ENCODE measurements around the gene PITHD1.

The PITHD1 gene

DNA sequence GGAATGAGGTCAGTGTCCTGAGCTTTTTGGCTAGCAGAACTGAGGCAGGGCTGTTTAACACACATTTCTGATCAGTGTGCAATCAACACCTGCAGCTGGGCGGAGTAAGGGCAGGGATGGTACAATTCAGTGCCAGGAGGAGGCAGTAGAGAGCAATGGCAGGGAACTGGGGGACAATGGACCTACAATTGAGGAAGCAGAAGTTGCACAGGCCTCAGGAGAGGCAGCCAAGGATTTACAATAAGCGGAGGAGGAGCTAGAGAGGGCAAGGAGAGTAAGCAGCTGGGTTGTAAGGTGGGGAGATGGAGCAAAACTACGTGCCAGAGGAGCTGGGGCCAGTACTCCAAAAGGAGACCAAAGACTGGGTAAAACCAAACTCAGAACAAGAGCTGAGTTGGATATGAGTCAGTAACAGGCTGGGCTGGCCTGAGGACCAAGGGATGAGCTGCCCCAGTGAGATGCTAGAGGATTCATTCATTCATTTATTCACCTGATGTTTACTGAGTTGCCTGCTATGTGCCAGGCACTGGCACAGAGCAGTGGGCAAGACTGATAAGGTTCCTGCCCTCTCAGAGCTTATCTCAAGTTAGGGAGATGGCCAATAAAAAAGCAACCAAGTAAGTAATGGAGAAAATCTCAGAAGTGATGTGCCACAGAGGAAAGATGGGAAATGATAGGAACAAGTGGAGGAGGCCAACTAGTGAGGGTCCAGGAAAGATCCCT, 32.8 kb downstream of the PITHD1 start:
- Histone ChIP-seq H3K4me2 (ENCODE audit: low read length) (peak overlapping the region; percentile 13; the same call in 1 of the 2 replicates), H3K9me3 (ENCODE audit: control insufficient read depth, insufficient read depth, low read length) (no peaks in the 10 kb centered on the region), H3K9me2 (replicated peaks; ENCODE audit: control insufficient read depth, low read length) (no peaks in the 10 kb centered on the region), H3K27ac (ENCODE audit: low read depth, low read length) (no peak overlapping the region), H4K20me1 (ENCODE audit: control insufficient read depth, insufficient read depth, low read depth, low read length) (no peaks in the 10 kb centered on the region), H3K4me3 (ENCODE audit: low read length) (no peak overlapping the region), H3K27me3 (ENCODE audit: control insufficient read depth, low read length) (no peaks in the 10 kb centered on the region), H3K36me3 (ENCODE audit: control insufficient read depth, low read length) (peaks cover 5% of the 10 kb centered on the region), H3K79me2 (ENCODE audit: control insufficient read depth, low read length) (no peaks in the 10 kb centered on the region), H3F3A (ENCODE audit: control insufficient read depth, insufficient read depth) (no peaks in the 10 kb centered on the region), H3K4me1 (ENCODE audit: control insufficient read depth, low read length) (peaks cover 25% of the 10 kb centered on the region)
- TF ChIP-seq EZH2phosphoT487 (IDR thresholded peaks at IDR 0.05; ENCODE audit: borderline replicate concordance, low read length) = no peak
- TF ChIP-seq, protein P1, sequence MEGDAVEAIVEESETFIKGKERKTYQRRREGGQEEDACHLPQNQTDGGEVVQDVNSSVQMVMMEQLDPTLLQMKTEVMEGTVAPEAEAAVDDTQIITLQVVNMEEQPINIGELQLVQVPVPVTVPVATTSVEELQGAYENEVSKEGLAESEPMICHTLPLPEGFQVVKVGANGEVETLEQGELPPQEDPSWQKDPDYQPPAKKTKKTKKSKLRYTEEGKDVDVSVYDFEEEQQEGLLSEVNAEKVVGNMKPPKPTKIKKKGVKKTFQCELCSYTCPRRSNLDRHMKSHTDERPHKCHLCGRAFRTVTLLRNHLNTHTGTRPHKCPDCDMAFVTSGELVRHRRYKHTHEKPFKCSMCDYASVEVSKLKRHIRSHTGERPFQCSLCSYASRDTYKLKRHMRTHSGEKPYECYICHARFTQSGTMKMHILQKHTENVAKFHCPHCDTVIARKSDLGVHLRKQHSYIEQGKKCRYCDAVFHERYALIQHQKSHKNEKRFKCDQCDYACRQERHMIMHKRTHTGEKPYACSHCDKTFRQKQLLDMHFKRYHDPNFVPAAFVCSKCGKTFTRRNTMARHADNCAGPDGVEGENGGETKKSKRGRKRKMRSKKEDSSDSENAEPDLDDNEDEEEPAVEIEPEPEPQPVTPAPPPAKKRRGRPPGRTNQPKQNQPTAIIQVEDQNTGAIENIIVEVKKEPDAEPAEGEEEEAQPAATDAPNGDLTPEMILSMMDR (IDR thresholded peaks at IDR 0.05; ENCODE audit: low read depth, low read length, poor library complexity, severe bottlenecking) = peak; percentile 98

DNA sequence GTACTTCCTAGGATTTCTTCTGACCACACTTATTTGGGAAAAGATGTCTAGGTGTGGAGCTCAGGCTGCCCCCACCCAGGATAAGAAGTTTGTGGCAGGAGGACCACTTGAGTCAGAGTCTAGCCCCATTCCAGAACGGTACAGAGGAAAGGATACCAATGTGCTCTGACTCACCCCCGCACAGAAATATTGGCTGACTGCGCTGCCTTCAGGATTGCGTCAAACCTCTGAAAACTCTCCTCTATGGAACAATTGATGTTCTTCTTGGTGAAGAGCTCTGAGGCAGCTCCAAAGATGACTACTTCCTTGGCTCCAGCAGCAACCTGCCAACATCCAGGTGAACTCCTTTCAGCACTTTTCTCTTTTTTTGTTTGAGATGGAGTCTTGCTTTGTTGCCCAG, 35.8 kb downstream of the PITHD1 start:
- H3K9me3 ChIP-seq (ENCODE audit: control insufficient read depth, insufficient read depth, low read length) = no peaks in the 10 kb centered on the region
- H3K79me2 ChIP-seq (ENCODE audit: control insufficient read depth, low read length) = no peaks in the 10 kb centered on the region
- H3K4me3 ChIP-seq (ENCODE audit: low read length) = no peak overlapping the region
- no peak for TF ChIP-seq EZH2phosphoT487 (IDR thresholded peaks at IDR 0.05; ENCODE audit: borderline replicate concordance, low read length)
- TF ChIP-seq, protein P1 (IDR thresholded peaks at IDR 0.05; ENCODE audit: low read depth, low read length, poor library complexity, severe bottlenecking) = no peak
- no peak overlapping the region for H3K4me2 ChIP-seq (ENCODE audit: low read length)
- peaks cover 23% of the 10 kb centered on the region for H3K36me3 ChIP-seq (ENCODE audit: control insufficient read depth, low read length)
- H3K4me1 ChIP-seq (ENCODE audit: control insufficient read depth, low read length) = peaks cover 24% of the 10 kb centered on the region
- no peaks in the 10 kb centered on the region for H4K20me1 ChIP-seq (ENCODE audit: control insufficient read depth, insufficient read depth, low read depth, low read length)
- no peaks in the 10 kb centered on the region for H3F3A ChIP-seq (ENCODE audit: control insufficient read depth, insufficient read depth)
- H3K27me3 ChIP-seq (ENCODE audit: control insufficient read depth, low read length) = no peaks in the 10 kb centered on the region
- no peaks in the 10 kb centered on the region for H3K9me2 ChIP-seq (replicated peaks; ENCODE audit: control insufficient read depth, low read length)
- no peak overlapping the region for H3K27ac ChIP-seq (ENCODE audit: low read depth, low read length)

DNA sequence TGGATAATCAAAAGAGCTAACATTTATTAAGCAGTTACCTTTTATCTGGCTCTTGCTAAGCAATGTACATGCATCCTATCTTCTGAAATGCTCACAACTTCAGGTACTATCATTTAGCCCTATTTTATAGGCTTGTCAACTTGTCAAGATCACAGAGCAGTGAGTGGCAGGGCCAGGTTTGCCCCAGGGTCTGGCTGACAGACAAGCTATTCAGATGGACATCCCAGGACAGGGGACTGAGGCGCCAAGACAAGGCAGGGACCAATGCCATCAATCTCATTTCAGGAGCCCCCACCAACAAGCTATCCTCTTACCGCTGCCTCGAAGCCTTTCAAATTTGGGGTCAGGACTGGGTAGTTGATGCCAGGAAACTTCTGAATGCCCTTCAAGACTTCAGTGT, 38.1 kb downstream of the PITHD1 start:
- Histone ChIP-seq H3K9me3 (ENCODE audit: control insufficient read depth, insufficient read depth, low read length) (no peaks in the 10 kb centered on the region), H3F3A (ENCODE audit: control insufficient read depth, insufficient read depth) (no peaks in the 10 kb centered on the region), H3K27ac (ENCODE audit: low read depth, low read length) (no peak overlapping the region), H3K4me2 (ENCODE audit: low read length) (no peak overlapping the region), H3K79me2 (ENCODE audit: control insufficient read depth, low read length) (no peaks in the 10 kb centered on the region), H3K27me3 (ENCODE audit: control insufficient read depth, low read length) (no peaks in the 10 kb centered on the region), H3K36me3 (ENCODE audit: control insufficient read depth, low read length) (peaks cover 23% of the 10 kb centered on the region), H3K9me2 (replicated peaks; ENCODE audit: control insufficient read depth, low read length) (no peaks in the 10 kb centered on the region), H3K4me3 (ENCODE audit: low read length) (no peak overlapping the region), H3K4me1 (ENCODE audit: control insufficient read depth, low read length) (peaks cover 4% of the 10 kb centered on the region), H4K20me1 (ENCODE audit: control insufficient read depth, insufficient read depth, low read depth, low read length) (no peaks in the 10 kb centered on the region)
- TF ChIP-seq, protein P1 (IDR thresholded peaks at IDR 0.05; ENCODE audit: low read depth, low read length, poor library complexity, severe bottlenecking) = no peak
- no peak for TF ChIP-seq EZH2phosphoT487 (IDR thresholded peaks at IDR 0.05; ENCODE audit: borderline replicate concordance, low read length)
